ENCODE results near the gene SH2D3A.

DNA sequence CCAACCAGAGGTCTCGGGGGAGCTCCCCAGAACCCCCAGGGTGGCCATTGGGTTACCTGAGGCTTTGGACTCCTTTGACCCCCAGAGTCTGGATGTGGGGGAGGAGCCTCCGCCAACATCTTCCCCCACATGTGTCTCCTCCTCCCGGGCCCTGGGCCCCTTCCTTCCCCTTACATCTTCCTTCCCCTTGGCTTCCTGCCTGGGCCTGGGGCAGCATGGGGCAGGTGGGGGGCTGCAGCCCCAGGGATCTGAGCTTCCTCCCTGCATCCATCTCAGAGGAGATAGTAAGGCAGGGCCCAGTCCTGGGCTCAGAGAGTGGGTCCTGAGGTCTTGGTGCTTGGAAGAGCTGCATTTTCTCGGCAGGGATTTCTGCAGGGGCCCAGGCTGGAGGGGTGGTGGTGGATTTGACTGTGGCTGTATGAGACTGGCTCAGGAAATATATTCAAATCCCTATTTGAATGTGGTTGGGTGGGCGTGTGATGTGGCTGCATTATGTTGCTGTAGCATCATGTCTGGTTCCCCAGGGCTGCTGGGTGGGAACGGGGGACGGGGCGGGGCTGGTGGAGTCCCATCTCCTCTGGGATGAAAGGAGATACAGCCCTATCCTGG lies 6.2 kb upstream of the SH2D3A start:
- no peak for TF ChIP-seq ZNF219 (CRISPR knock-in tag; IDR thresholded peaks at IDR 0.05; ENCODE audit: borderline replicate concordance)
- no peak for TF ChIP-seq NR1H2 (CRISPR knock-in tag; IDR thresholded peaks at IDR 0.05)
- TF ChIP-seq, protein P1, sequence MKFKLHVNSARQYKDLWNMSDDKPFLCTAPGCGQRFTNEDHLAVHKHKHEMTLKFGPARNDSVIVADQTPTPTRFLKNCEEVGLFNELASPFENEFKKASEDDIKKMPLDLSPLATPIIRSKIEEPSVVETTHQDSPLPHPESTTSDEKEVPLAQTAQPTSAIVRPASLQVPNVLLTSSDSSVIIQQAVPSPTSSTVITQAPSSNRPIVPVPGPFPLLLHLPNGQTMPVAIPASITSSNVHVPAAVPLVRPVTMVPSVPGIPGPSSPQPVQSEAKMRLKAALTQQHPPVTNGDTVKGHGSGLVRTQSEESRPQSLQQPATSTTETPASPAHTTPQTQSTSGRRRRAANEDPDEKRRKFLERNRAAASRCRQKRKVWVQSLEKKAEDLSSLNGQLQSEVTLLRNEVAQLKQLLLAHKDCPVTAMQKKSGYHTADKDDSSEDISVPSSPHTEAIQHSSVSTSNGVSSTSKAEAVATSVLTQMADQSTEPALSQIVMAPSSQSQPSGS (CRISPR knock-in tag; IDR thresholded peaks at IDR 0.05; ENCODE audit: borderline replicate concordance, low read depth), result no peak
- TF ChIP-seq, protein P2, sequence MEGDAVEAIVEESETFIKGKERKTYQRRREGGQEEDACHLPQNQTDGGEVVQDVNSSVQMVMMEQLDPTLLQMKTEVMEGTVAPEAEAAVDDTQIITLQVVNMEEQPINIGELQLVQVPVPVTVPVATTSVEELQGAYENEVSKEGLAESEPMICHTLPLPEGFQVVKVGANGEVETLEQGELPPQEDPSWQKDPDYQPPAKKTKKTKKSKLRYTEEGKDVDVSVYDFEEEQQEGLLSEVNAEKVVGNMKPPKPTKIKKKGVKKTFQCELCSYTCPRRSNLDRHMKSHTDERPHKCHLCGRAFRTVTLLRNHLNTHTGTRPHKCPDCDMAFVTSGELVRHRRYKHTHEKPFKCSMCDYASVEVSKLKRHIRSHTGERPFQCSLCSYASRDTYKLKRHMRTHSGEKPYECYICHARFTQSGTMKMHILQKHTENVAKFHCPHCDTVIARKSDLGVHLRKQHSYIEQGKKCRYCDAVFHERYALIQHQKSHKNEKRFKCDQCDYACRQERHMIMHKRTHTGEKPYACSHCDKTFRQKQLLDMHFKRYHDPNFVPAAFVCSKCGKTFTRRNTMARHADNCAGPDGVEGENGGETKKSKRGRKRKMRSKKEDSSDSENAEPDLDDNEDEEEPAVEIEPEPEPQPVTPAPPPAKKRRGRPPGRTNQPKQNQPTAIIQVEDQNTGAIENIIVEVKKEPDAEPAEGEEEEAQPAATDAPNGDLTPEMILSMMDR (IDR thresholded peaks at IDR 0.05), result no peak
- no peak for TF ChIP-seq RELA (CRISPR knock-in tag; IDR thresholded peaks at IDR 0.05; ENCODE audit: borderline replicate concordance)
- TF ChIP-seq, protein P3, sequence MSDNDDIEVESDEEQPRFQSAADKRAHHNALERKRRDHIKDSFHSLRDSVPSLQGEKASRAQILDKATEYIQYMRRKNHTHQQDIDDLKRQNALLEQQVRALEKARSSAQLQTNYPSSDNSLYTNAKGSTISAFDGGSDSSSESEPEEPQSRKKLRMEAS (CRISPR knock-in tag; IDR thresholded peaks at IDR 0.05), result no peak
